ENCODE results near the gene FAF1.
"Not testable (repeated sequence)": the region's sequence is repeated elsewhere in the genome, so short reads cannot be mapped to it uniquely, and the experiment has no call there.

FAF1 gene

GRCh38 chr1:50553921-50554320 is 406.1 kb downstream of the FAF1 start:
- no peak for DNase-seq (ENCODE audit: low spot score)

GRCh38 chr1:50548243-50548642 is 411.8 kb downstream of the FAF1 start:
- no peak for DNase-seq (ENCODE audit: low spot score)

GRCh38 chr1:50542362-50542761 is 417.7 kb downstream of the FAF1 start:
- no peak for DNase-seq (ENCODE audit: low spot score)

GRCh38 chr1:50538476-50538875 is 421.6 kb downstream of the FAF1 start:
- no peak for DNase-seq (ENCODE audit: low spot score)

GRCh38 chr1:50531601-50532000 is 428.5 kb downstream of the FAF1 start:
- DNase-seq (ENCODE audit: low spot score), result no peak

GRCh38 chr1:50531027-50531426 is 429.0 kb downstream of the FAF1 start:
- DNase-seq (ENCODE audit: low spot score), result no peak

- DNase-seq (ENCODE audit: low spot score), result no peak
These were observed 430.6 kb downstream of the FAF1 start for GRCh38 chr1:50529510-50529909.

- DNase-seq (ENCODE audit: low spot score), result not testable (repeated sequence)
These were observed 432.1 kb downstream of the FAF1 start for GRCh38 chr1:50527987-50528320.

- DNase-seq (ENCODE audit: low spot score), result no peak
These were observed 432.6 kb downstream of the FAF1 start for GRCh38 chr1:50527249-50527986.

- DNase-seq (ENCODE audit: low spot score), result no peak
These were observed 433.6 kb downstream of the FAF1 start for GRCh38 chr1:50526431-50526830.

- no peak for DNase-seq (ENCODE audit: low spot score)
These were observed 436.5 kb downstream of the FAF1 start for GRCh38 chr1:50523548-50523947.

GRCh38 chr1:50522691-50523342 is 437.2 kb downstream of the FAF1 start:
- no peak for DNase-seq (ENCODE audit: low spot score)

- DNase-seq (ENCODE audit: low spot score), result no peak
These were observed 438.4 kb downstream of the FAF1 start for GRCh38 chr1:50521703-50522102.

- no peak for DNase-seq (ENCODE audit: low spot score)
These were observed 442.6 kb downstream of the FAF1 start for GRCh38 chr1:50517488-50517887.

- no peak for DNase-seq (ENCODE audit: low spot score)
These were observed 444.0 kb downstream of the FAF1 start for GRCh38 chr1:50516056-50516455.

- DNase-seq (ENCODE audit: low spot score), result no peak
These were observed 452.0 kb downstream of the FAF1 start for GRCh38 chr1:50508040-50508586.

GRCh38 chr1:50505427-50505826 is 454.6 kb downstream of the FAF1 start:
- no peak for DNase-seq (ENCODE audit: low spot score)

GRCh38 chr1:50503515-50503914 is 456.6 kb downstream of the FAF1 start:
- DNase-seq (ENCODE audit: low spot score), result no peak

GRCh38 chr1:50502147-50502546 is 457.9 kb downstream of the FAF1 start:
- DNase-seq (ENCODE audit: low spot score), result no peak

GRCh38 chr1:50497007-50497406 is 463.1 kb downstream of the FAF1 start:
- DNase-seq (ENCODE audit: low spot score), result no peak

- DNase-seq (ENCODE audit: low spot score), result no peak
These were observed 466.4 kb downstream of the FAF1 start for GRCh38 chr1:50493710-50494109.

- no peak for DNase-seq (ENCODE audit: low spot score)
These were observed 467.9 kb downstream of the FAF1 start for GRCh38 chr1:50492142-50492541.

- DNase-seq (ENCODE audit: low spot score), result no peak
These were observed 468.9 kb downstream of the FAF1 start for GRCh38 chr1:50491142-50491541.

- no peak for DNase-seq (ENCODE audit: low spot score)
These were observed 469.4 kb downstream of the FAF1 start for GRCh38 chr1:50490640-50491039.

Measured in CD4-positive, alpha-beta T cell treated with Interleukin-6 at 100 ng/mL for 8 hours (primary cell).